ENCODE results near the gene FAM120B.
"Not testable (repeated sequence)": the region's sequence is repeated elsewhere in the genome, so short reads cannot be mapped to it uniquely, and the experiment has no call there.

Gene FAM120B

DNA sequence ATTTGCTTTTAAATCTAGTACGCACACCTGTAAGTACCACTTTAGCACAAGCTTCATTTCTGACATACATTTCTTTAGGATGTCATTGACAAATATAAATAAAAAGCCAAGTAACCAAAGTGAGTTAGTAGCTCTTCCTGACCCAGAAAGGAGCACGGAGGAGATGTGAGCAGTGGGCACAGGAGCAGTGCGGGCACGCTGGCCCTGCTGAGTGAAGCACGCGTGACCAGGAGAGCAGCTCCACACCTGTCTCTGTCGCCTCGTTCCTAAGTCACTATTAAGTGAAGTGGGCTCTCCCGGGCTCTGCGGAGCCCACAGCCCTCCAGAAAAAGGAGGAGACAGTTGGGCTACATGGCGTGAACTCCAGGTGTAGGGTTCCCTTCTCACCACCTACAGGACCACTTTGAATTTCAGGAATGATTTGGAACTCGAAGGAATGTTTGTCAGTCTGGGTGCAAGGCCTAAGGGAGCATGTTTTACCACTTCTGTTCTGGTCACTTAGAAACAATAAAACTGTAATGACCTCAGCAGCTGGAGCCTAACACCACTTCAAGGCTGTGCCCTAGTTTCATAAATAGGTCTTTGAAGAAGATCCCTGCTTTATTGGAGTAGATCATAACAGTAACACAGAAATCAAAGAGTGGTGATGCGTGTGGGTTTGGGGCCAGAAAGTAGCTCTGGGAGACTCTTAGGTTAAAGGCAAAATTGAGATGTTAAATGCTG lies 95.9 kb downstream of the FAM120B start:
- no peak for TF ChIP-seq POLR2A (IDR thresholded peaks at IDR 0.05; ENCODE audit: low read length)
- TF ChIP-seq GATA1 (IDR thresholded peaks at IDR 0.05; ENCODE audit: low read depth, low read length), result no peak
- no peak for DNase-seq

DNA sequence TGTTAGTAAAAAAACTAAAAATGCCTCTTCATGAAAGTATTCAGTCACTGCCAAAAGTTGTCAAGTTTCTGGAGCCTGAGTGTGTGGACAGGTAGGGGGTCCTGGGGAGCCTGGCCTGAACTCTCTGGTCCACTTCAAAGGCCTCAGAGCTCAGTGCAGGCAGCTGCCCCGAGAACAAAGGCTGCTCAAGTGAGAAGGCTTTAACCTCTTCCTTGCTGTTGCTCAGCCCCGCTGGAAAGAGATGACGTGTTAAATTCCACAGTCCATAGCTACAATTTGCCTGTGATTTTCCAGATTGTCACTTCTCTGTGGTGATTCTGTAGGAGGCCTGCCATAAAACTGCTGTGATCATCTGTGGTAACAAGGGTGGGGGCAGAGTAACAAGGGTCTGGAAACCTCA lies 96.9 kb downstream of the FAM120B start:
- DNase-seq, result no peak
- TF ChIP-seq POLR2A (IDR thresholded peaks at IDR 0.05; ENCODE audit: low read length), result no peak
- no peak for TF ChIP-seq GATA1 (IDR thresholded peaks at IDR 0.05; ENCODE audit: low read depth, low read length)

DNA sequence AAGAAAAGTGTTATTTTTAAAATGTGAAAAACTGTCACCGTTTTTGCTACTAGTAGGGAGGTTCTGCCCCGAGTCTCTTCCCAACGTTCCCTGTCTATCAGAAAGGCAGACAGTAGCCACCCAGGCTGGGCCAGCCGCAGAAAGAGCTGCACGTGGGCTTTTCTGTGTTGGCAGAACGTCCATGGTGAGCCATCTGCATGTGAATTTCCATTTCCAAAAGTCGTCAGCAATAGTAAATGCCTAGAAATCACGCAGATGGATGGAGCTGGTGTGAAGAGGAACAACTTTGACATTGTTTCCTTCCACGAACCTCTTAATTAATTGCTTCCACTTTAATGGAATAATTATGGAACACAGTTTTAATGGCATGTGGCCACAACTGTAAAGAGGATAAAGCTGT lies 97.5 kb downstream of the FAM120B start:
- TF ChIP-seq GATA1 (IDR thresholded peaks at IDR 0.05; ENCODE audit: low read depth, low read length) (no peak), POLR2A (IDR thresholded peaks at IDR 0.05; ENCODE audit: low read length) (no peak)
- DNase-seq, result no peak

DNA sequence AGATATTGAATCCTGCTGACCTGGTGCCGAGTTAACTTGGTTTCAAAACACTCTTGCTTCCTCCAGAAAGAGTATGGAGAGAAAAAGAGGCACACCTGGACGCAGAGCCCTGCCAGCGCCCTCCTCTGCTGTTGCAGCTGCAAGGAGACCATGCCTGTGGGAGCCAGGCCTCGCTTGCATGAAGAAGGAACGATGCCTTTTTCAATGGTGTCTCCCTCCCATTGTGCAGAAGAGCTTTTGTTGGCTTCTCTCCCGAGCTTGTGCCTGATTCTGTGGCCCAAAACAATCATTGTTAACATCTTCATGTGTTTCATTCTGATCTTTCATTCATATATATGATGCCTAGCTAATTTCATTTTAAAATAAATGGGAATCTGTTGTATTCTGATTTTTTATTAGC lies 98.1 kb downstream of the FAM120B start:
- DNase-seq, result no peak
- no peak for TF ChIP-seq POLR2A (IDR thresholded peaks at IDR 0.05; ENCODE audit: low read length)
- no peak for TF ChIP-seq GATA1 (IDR thresholded peaks at IDR 0.05; ENCODE audit: low read depth, low read length)

DNA sequence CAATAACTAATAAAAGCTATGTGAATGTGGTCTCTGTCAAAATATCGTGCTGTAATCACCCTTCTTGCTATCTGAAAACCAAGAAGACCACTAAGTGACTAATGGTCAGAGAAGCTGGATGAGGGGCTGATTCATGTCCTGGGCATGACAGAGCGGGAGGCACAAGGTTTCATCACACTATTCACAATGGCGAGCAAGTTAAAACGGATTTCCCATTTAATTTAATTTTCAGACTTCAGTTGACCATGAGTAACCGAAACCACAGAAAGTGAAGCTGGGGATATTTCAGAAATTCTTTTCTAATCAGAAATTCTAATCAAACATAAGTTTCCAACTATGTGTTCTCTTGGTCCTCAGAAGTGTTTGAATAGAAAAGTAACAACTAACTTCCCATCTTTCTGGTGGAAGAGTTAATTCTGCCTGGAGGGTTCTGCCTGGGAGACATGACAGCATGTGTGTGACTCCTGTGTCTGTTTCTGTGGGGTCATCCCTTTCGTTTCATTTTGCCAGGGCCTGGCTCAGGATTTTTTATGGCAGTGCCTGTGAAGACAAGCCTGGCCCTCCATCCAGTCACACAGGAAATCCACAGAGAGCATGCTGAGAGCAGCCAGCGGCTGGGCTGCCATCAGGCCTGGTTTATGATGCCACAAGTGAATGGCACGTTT lies 98.9 kb downstream of the FAM120B start:
- TF ChIP-seq POLR2A (IDR thresholded peaks at IDR 0.05; ENCODE audit: low read length) (no peak), GATA1 (IDR thresholded peaks at IDR 0.05; ENCODE audit: low read depth, low read length) (no peak)
- no peak for DNase-seq

DNA sequence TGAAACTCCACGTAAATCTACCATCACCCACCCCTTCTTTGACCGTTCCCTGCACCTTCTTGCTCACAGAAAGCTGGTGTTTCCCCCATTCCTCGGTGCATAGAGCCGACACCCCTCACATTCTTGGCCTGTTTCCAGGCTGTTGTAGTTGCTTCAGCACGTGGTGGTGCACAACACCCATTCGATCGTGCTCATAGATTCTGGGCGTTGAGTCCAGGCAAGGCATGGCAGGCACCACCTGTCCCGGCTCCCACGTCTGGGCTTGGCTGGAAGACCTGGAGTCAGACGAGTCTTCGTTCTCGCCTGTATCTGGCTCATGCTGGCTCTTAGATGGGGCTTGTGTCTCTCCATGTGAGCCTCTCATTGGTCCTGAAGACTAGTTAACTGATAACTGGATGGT lies 100.6 kb downstream of the FAM120B start:
- no peak for TF ChIP-seq GATA1 (IDR thresholded peaks at IDR 0.05; ENCODE audit: low read depth, low read length)
- TF ChIP-seq POLR2A (IDR thresholded peaks at IDR 0.05; ENCODE audit: low read length), result no peak
- DNase-seq, result no peak

DNA sequence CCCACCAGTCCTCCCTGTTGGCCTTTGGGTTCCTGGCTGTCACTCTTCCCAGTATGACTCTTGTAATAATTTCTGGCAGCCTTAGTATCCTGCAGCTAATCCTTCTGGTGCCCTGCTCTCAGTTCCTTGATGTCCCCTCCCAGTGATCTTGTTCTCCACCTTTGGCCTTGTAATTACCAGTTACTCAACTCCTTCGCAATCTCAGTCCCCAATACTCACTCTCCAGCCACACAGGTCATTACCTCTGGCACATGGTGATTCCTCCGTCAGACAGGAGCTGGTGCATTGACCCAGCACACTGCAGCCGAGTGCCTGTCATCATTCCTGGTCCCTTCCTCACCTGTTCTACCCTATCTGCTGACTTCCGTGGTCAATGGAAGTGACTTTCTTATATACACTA lies 101.4 kb downstream of the FAM120B start:
- DNase-seq, result no peak
- TF ChIP-seq POLR2A (IDR thresholded peaks at IDR 0.05; ENCODE audit: low read length) (no peak), GATA1 (IDR thresholded peaks at IDR 0.05; ENCODE audit: low read depth, low read length) (no peak)

DNA sequence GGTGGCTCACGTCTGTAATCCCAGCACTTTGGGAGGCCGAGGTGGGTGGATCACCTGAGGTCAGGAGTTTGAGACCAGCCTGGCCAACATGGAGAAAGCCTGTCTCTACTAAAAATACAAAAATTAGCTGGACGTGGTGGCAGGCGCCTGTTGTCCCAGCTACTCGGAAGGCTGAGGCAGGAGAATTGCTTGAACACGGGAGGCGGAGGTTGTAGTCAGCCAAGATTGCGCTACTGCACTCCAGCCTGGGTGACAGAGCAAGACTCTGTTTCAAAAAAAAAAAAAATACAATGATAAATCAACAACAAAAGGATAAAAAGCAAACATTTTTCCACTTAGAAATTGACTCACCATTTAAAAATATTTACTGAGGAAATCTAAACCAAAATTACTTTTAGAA lies 103.2 kb downstream of the FAM120B start:
- DNase-seq, result not testable (repeated sequence)

DNA sequence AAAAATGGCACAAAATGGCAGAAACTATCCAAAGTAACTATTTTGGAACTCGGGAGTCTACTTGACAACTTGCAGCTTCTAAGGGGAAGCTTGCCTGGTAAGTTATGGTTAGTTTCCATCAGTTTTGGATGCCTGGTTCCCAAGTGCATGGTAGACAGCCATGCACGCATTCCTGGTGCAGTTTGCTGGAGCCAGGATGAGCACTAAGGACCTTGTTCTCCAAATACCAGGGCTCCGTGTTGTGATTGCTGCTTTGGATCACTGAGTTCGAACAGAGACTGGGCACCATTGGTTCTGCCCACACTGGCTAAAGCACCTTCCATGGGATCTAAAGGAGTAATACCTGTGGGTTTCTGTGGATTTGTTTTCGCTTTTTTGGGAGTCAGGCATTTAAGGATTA lies 103.7 kb downstream of the FAM120B start:
- TF ChIP-seq POLR2A (IDR thresholded peaks at IDR 0.05; ENCODE audit: low read length) (no peak), GATA1 (IDR thresholded peaks at IDR 0.05; ENCODE audit: low read depth, low read length) (no peak)
- DNase-seq, result no peak

DNA sequence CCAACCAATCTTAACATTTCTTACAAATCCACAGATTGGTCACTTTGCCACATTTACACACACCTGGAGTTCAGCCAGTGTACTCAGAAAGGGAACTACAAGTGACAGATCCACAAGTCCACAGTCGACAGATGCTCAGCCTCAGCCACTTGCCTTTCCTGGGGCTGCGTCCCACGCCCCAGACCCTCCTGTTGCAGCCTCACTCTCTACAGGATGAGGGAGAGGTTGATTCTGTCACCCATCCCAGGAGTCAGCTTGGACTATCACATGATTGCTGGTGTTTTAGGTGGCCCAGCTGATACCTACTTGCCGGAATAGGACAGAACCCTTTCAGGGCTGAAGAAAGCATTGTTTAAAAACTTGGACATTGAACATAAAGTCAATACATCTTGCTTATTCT lies 108.8 kb downstream of the FAM120B start:
- DNase-seq, result no peak
- TF ChIP-seq GATA1 (IDR thresholded peaks at IDR 0.05; ENCODE audit: low read depth, low read length) (no peak), POLR2A (IDR thresholded peaks at IDR 0.05; ENCODE audit: low read length) (no peak)

DNA sequence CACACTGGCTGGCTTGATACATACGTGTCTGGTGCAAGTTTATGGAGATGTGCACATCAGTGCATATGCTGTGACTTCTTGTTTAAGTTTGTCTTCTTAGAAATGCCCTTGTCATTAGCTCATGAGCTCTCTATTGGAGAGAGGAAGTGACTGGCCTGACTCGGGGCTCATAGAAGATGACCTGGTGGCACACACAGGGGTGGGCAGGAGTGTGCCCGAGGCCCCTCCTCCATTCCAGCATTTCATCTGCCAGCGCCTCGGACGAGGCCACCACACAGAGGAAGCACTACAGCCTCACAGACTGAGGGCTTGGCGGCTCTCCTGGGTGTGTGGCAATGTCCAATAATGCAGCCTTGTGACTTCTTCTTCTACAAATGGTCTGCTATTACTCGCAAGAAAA lies 109.7 kb downstream of the FAM120B start:
- TF ChIP-seq POLR2A (IDR thresholded peaks at IDR 0.05; ENCODE audit: low read length), result no peak
- no peak for TF ChIP-seq GATA1 (IDR thresholded peaks at IDR 0.05; ENCODE audit: low read depth, low read length)
- DNase-seq, result no peak

DNA sequence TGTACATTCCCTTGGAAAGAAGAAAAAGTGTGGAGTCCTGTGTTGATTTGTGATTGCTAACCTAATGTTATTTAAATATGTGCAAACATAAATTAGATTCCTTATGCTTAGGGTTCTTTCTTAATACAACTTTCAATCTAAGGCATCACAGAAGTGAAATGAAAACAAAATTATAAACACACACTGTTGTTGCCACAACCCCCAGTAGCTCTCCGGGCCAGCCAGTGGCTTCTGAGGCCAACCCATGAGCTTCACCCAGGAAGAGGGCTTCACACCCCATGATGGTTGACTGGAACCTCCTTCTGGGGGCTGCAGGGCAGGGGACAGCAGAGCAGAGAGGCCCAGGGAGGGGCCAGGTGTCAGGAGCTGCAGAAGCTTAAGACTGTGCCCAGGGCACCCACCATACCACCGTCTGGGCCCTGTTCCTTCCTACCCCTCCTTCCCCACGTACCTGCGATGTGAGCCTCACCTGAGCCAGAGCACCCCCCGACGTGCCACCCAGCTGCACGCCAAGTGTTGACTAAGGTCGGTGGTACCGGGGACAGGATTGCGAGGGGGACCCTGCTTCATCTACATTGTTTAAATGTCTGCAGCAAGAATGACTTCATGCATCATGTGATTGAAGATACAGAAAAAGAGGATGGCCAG lies 110.5 kb downstream of the FAM120B start:
- no peak for DNase-seq
- TF ChIP-seq GATA1 (IDR thresholded peaks at IDR 0.05; ENCODE audit: low read depth, low read length) (no peak), POLR2A (IDR thresholded peaks at IDR 0.05; ENCODE audit: low read length) (no peak)

DNA sequence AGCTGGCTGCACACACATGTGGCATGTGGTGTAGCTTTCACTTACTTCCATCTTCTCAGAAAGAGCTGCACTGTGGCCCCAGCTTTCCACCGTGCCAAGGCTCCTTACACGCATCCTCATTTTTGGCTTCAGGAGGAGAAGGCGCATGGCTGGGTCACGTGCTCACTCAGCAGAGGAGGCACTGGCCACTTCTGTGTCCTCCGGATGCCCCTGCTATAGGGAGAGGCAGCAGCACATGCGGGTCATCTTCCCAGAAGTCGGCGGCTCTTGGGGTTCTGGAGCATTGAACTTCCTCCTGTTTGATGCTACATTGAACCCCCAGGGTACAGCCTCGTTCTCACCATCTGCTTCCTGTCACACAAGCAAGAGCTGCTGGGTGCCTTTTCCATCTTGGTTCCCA lies 111.3 kb downstream of the FAM120B start:
- no peak for DNase-seq
- no peak for TF ChIP-seq GATA1 (IDR thresholded peaks at IDR 0.05; ENCODE audit: low read depth, low read length)
- no peak for TF ChIP-seq POLR2A (IDR thresholded peaks at IDR 0.05; ENCODE audit: low read length)

DNA sequence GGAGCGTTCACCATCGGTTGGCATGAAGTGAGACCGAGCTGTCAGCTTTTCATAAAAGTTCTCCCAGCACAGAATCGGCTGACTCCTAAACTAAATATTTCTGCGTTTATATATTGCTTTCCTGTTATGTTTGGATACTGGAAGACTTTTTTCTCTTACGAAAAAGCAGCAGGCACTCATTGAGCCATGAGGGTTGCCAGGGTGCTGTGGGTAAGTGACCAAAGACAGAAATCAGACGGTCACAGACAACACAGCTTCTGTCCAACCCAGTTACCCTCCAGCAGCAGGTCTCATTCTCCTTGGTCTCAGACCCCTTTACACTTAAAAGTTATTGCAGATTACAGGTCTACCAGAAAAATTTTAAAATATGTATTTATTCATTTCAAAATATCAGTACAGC lies 113.7 kb downstream of the FAM120B start:
- DNase-seq, result no peak
- TF ChIP-seq POLR2A (IDR thresholded peaks at IDR 0.05; ENCODE audit: low read length) (no peak), GATA1 (IDR thresholded peaks at IDR 0.05; ENCODE audit: low read depth, low read length) (no peak)
